IPS-20b (cell line): ENCODE data around the gene LCMT1.
"Not testable (repeated sequence)": the region's sequence is repeated elsewhere in the genome, so short reads cannot be mapped to it uniquely, and the experiment has no call there.

Experiments used
- H3K27ac ChIP-seq: one replicate; pipeline ENCODE4 v1.5.1; 2013; ENCODE audit warnings: low read length
- H3K27me3 ChIP-seq: 2 replicates; pipeline ENCODE4 v1.6.1; 2013; ENCODE audit warnings: mild to moderate bottlenecking, low read length, inconsistent platforms; ENCODE audit not compliant: insufficient read depth
- H3K36me3 ChIP-seq: 2 replicates; pipeline ENCODE4 v1.6.1; 2013; ENCODE audit warnings: low read depth, mild to moderate bottlenecking, inconsistent platforms, low read length, moderate library complexity; ENCODE audit not compliant: insufficient read depth
- H3K4me1 ChIP-seq: 2 replicates; pipeline ENCODE4 v1.6.1; 2013; ENCODE audit warnings: mild to moderate bottlenecking, control low read depth, inconsistent platforms, low read length, moderate library complexity; ENCODE audit not compliant: insufficient read depth
- H3K4me3 ChIP-seq: 2 replicates; pipeline ENCODE4 v1.5.1; 2013; ENCODE audit warnings: mild to moderate bottlenecking, low read length, inconsistent platforms
- H3K9ac ChIP-seq: 2 replicates; pipeline ENCODE4 v1.6.1; 2013; ENCODE audit warnings: low read depth, mild to moderate bottlenecking, inconsistent platforms, low read length, moderate library complexity
- H3K9me3 ChIP-seq: 2 replicates; pipeline ENCODE4 v1.6.1; 2013; ENCODE audit warnings: mild to moderate bottlenecking, low read depth, low read length, inconsistent platforms; ENCODE audit not compliant: insufficient read depth

LCMT1 gene

GRCh38 chr16:25177831-25178688, 66.5 kb downstream of the LCMT1 start:
- H3K4me1 ChIP-seq = no peaks in the 10 kb centered on the region
- H3K27me3 ChIP-seq = no peaks in the 10 kb centered on the region
- no peaks in the 10 kb centered on the region for H3K9me3 ChIP-seq
- no peak overlapping the region for H3K27ac ChIP-seq
- H3K4me3 ChIP-seq = no peak overlapping the region
- no peak overlapping the region for H3K9ac ChIP-seq
- H3K36me3 ChIP-seq = peaks cover 42% of the 10 kb centered on the region

GRCh38 chr16:25181236-25181635, 69.7 kb downstream of the LCMT1 start:
- not testable (repeated sequence) for H3K27ac ChIP-seq, H3K9ac ChIP-seq, H3K4me3 ChIP-seq, H3K27me3 ChIP-seq, H3K4me1 ChIP-seq, H3K9me3 ChIP-seq
- peaks cover 15% of the 10 kb centered on the region for H3K36me3 ChIP-seq

GRCh38 chr16:25184771-25185170, 73.2 kb downstream of the LCMT1 start:
- Histone ChIP-seq H3K9me3 (no peaks in the 10 kb centered on the region), H3K4me1 (no peaks in the 10 kb centered on the region), H3K36me3 (no peaks in the 10 kb centered on the region), H3K9ac (no peak overlapping the region), H3K27ac (no peak overlapping the region), H3K4me3 (no peak overlapping the region), H3K27me3 (no peaks in the 10 kb centered on the region)

- Histone ChIP-seq H3K9ac (no peak overlapping the region), H3K27me3 (no peaks in the 10 kb centered on the region), H3K4me1 (no peaks in the 10 kb centered on the region), H3K36me3 (no peaks in the 10 kb centered on the region), H3K9me3 (no peaks in the 10 kb centered on the region), H3K27ac (no peak overlapping the region), H3K4me3 (no peak overlapping the region)
Measured at GRCh38 chr16:25187491-25187795, 75.9 kb downstream of the LCMT1 start.

GRCh38 chr16:25189305-25189704, 77.8 kb downstream of the LCMT1 start:
- Histone ChIP-seq H3K27ac (no peak overlapping the region), H3K9me3 (no peaks in the 10 kb centered on the region), H3K9ac (no peak overlapping the region), H3K4me3 (no peak overlapping the region), H3K27me3 (no peaks in the 10 kb centered on the region), H3K36me3 (no peaks in the 10 kb centered on the region), H3K4me1 (no peaks in the 10 kb centered on the region)

- no peak overlapping the region for H3K4me3 ChIP-seq
- H3K9ac ChIP-seq = no peak overlapping the region
- H3K27me3 ChIP-seq = no peaks in the 10 kb centered on the region
- H3K9me3 ChIP-seq = no peaks in the 10 kb centered on the region
- H3K27ac ChIP-seq = no peak overlapping the region
- no peaks in the 10 kb centered on the region for H3K4me1 ChIP-seq
- H3K36me3 ChIP-seq = no peaks in the 10 kb centered on the region
Measured at GRCh38 chr16:25192096-25192495, 80.6 kb downstream of the LCMT1 start.

- no peak overlapping the region for H3K4me3 ChIP-seq
- H3K9ac ChIP-seq = no peak overlapping the region
- no peaks in the 10 kb centered on the region for H3K9me3 ChIP-seq
- H3K36me3 ChIP-seq = no peaks in the 10 kb centered on the region
- no peaks in the 10 kb centered on the region for H3K27me3 ChIP-seq
- H3K4me1 ChIP-seq = no peaks in the 10 kb centered on the region
- H3K27ac ChIP-seq = no peak overlapping the region
Measured at GRCh38 chr16:25194273-25194878, 82.8 kb downstream of the LCMT1 start.

- H3K9ac ChIP-seq = no peak overlapping the region
- H3K27ac ChIP-seq = no peak overlapping the region
- no peaks in the 10 kb centered on the region for H3K9me3 ChIP-seq
- H3K4me1 ChIP-seq = no peaks in the 10 kb centered on the region
- no peaks in the 10 kb centered on the region for H3K36me3 ChIP-seq
- H3K4me3 ChIP-seq = no peak overlapping the region
- H3K27me3 ChIP-seq = no peaks in the 10 kb centered on the region
Measured at GRCh38 chr16:25198021-25198420, 86.5 kb downstream of the LCMT1 start.

- H3K4me1 ChIP-seq = no peaks in the 10 kb centered on the region
- H3K27me3 ChIP-seq = no peaks in the 10 kb centered on the region
- no peaks in the 10 kb centered on the region for H3K9me3 ChIP-seq
- no peaks in the 10 kb centered on the region for H3K36me3 ChIP-seq
- no peak overlapping the region for H3K4me3 ChIP-seq
- H3K9ac ChIP-seq = no peak overlapping the region
- H3K27ac ChIP-seq = no peak overlapping the region
Measured at GRCh38 chr16:25199457-25199856, 87.9 kb downstream of the LCMT1 start.

- H3K27ac ChIP-seq = no peak overlapping the region
- H3K27me3 ChIP-seq = no peaks in the 10 kb centered on the region
- no peak overlapping the region for H3K4me3 ChIP-seq
- H3K36me3 ChIP-seq = no peaks in the 10 kb centered on the region
- H3K4me1 ChIP-seq = no peaks in the 10 kb centered on the region
- H3K9me3 ChIP-seq = no peaks in the 10 kb centered on the region
- H3K9ac ChIP-seq = no peak overlapping the region
Measured at GRCh38 chr16:25210758-25211157, 99.2 kb downstream of the LCMT1 start.

GRCh38 chr16:25212636-25213035, 101.1 kb downstream of the LCMT1 start:
- H3K27me3 ChIP-seq = no peaks in the 10 kb centered on the region
- no peak overlapping the region for H3K27ac ChIP-seq
- H3K4me3 ChIP-seq = no peak overlapping the region
- H3K9ac ChIP-seq = no peak overlapping the region
- H3K9me3 ChIP-seq = no peaks in the 10 kb centered on the region
- H3K36me3 ChIP-seq = no peaks in the 10 kb centered on the region
- no peaks in the 10 kb centered on the region for H3K4me1 ChIP-seq

- Histone ChIP-seq H3K36me3 (no peaks in the 10 kb centered on the region), H3K27me3 (no peaks in the 10 kb centered on the region), H3K4me1 (no peaks in the 10 kb centered on the region), H3K4me3 (no peak overlapping the region), H3K9ac (no peak overlapping the region), H3K27ac (no peak overlapping the region), H3K9me3 (no peaks in the 10 kb centered on the region)
Measured at GRCh38 chr16:25213709-25214397, 102.3 kb downstream of the LCMT1 start.
